ENCODE data around the gene MARCHF5. TPM values are rescaled to one million over a fixed set of nuclear protein-coding genes. Genes with fewer than 3 reads are reported as not detected.

The MARCHF5 gene
- total RNA-seq (2022; extraction: Qiagen RNA extraction) = 28.9 to 39.0 TPM (median 35.5 TPM) in 5 replicates

GRCh38 chr10:92290837-92291615 is at the start of gene MARCHF5, which contains the start of gene CPEB3:
Gene MARCHF5, plus strand, starts transcription at chr10:92291167. Its CDS starts 328 bp downstream, at chr10:92291495.
Gene CPEB3, minus strand, starts transcription at chr10:92291078. Its CDS starts 50,728 bp downstream, at chr10:92240350.

Other genes starting within 250 kb of the MARCHF5 start
- gene CPEB3, start 89 bp upstream of the MARCHF5 start, total RNA-seq (2022; extraction: Qiagen RNA extraction) = 0.21 to 0.41 TPM (median 0.32 TPM) in 5 replicates

Data from A549 treated with Mapracorat at 1 μM for 4 hours (cell line).